ENCODE measurements around the gene ZFR2. TPM values are rescaled to one million over a fixed set of nuclear protein-coding genes. Genes with fewer than 3 reads are reported as not detected.

Gene ZFR2
- total RNA-seq, 1 experiment from 2014 or later, result not detected

DNA sequence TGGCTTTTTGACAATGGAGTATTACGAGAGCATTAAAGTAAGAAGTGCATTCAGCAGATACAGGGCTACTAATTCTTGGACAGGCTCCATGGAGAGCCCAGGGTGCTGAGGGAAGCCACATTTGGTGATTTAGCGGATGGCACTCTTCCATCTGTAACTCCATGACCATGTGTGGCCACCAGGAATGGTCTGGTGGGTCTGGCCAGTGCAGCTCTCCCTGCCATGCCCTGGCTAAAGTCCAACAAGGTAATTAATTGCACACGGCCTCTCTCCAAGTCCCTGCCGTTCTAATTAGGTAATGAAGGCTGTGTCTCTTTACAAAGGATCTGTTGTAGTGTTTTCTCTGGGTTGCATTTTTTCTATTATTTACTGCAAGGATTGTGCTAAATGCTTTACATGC is 4.3 kb upstream of the ZFR2 start:
- Histone ChIP-seq H2AFZ (ENCODE audit: low read length) (no peak overlapping the region), H3K27ac (ENCODE audit: low read length) (no peak overlapping the region), H3K4me3 (ENCODE audit: low read length) (no peak overlapping the region), H3K36me3 (ENCODE audit: low read depth, low read length) (no peaks in the 10 kb centered on the region), H3K9ac (ENCODE audit: low read length) (no peak overlapping the region), H3K4me2 (ENCODE audit: low read length) (no peak overlapping the region), H4K20me1 (ENCODE audit: low read length) (no peaks in the 10 kb centered on the region), H3F3A (ENCODE audit: low read length, unreplicated experiment) (no peaks in the 10 kb centered on the region), H3K79me2 (ENCODE audit: low read length) (no peaks in the 10 kb centered on the region), H3K9me3 (ENCODE audit: low read length) (no peaks in the 10 kb centered on the region), H3K4me1 (ENCODE audit: insufficient read depth, low read length) (no peaks in the 10 kb centered on the region), H3K27me3 (ENCODE audit: low read length) (peaks cover 2% of the 10 kb centered on the region; the same call in 1 of the 2 replicates), H3K9me2 (replicated peaks; ENCODE audit: low read length) (no peaks in the 10 kb centered on the region)
- DNase-seq (no peak), ATAC-seq (no peak)
- ChIA-PET CTCF (no interaction called here), POLR2A (ENCODE audit: unreplicated experiment) (no interaction called here)
- TF ChIP-seq EZH2phosphoT487 (IDR thresholded peaks at IDR 0.05; ENCODE audit: borderline replicate concordance, low read length) (no peak), EZH2 (IDR thresholded peaks at IDR 0.05; ENCODE audit: low read length, unreplicated experiment) (no peak)
- TF ChIP-seq, protein P1, sequence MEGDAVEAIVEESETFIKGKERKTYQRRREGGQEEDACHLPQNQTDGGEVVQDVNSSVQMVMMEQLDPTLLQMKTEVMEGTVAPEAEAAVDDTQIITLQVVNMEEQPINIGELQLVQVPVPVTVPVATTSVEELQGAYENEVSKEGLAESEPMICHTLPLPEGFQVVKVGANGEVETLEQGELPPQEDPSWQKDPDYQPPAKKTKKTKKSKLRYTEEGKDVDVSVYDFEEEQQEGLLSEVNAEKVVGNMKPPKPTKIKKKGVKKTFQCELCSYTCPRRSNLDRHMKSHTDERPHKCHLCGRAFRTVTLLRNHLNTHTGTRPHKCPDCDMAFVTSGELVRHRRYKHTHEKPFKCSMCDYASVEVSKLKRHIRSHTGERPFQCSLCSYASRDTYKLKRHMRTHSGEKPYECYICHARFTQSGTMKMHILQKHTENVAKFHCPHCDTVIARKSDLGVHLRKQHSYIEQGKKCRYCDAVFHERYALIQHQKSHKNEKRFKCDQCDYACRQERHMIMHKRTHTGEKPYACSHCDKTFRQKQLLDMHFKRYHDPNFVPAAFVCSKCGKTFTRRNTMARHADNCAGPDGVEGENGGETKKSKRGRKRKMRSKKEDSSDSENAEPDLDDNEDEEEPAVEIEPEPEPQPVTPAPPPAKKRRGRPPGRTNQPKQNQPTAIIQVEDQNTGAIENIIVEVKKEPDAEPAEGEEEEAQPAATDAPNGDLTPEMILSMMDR (conservative IDR thresholded peaks at IDR 0.05; ENCODE audit: low read depth, low read length), result no peak
- no TSS peak for BruUV-seq (replicated peaks)
- intact Hi-C loops (cut with micrococcal nuclease), result no loop called here

DNA sequence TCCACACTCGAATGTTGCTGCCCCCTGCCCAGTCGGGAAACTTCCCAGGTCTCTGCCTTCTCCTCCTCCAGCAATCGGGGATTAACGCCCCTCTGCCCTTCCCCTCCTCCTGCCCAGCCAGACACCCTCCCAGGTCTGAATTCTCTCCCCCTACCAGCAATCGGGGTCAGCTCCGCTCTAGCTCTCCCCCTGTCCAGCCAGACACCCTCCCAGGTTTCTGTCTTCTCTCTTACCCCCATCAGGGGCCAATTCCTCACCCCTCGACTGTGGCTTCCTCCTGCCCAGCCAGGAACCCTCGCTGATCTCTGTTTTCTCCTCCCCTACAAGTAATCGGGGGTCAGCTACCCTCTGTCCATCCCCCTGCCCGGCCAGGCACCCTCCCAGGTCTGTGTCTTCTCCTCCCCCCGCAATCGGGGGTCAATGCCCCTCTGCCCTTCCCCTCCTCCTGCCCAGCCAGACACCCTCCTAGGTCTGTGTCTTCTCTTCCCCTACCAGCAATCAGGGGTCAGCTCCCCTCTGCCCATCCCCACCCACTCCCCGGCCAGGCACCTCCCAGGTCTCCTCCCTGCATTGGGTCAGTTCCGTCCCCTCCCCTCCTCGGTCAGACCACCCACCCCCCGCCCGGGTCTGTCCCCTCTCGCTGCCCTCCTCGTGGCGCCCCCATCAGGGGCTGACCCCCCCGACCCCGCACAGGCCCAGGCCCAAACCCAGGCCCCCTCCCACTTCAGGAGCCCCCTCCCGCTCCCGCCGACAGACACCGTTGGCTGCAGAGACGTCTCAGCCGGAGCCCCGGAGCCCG is 668 bp downstream of the ZFR2 start:
- Histone ChIP-seq H3K4me2 (ENCODE audit: low read length) (no peak overlapping the region), H3K4me3 (ENCODE audit: low read length) (no peak overlapping the region), H4K20me1 (ENCODE audit: low read length) (no peaks in the 10 kb centered on the region), H3K9me3 (ENCODE audit: low read length) (no peaks in the 10 kb centered on the region), H3K27ac (ENCODE audit: low read length) (no peak overlapping the region), H3K9me2 (replicated peaks; ENCODE audit: low read length) (no peaks in the 10 kb centered on the region), H2AFZ (ENCODE audit: low read length) (no peak overlapping the region), H3K27me3 (ENCODE audit: low read length) (peaks cover 27% of the 10 kb centered on the region), H3K36me3 (ENCODE audit: low read depth, low read length) (no peaks in the 10 kb centered on the region), H3K79me2 (ENCODE audit: low read length) (no peaks in the 10 kb centered on the region), H3K4me1 (ENCODE audit: insufficient read depth, low read length) (no peaks in the 10 kb centered on the region), H3F3A (ENCODE audit: low read length, unreplicated experiment) (no peaks in the 10 kb centered on the region), H3K9ac (ENCODE audit: low read length) (no peak overlapping the region)
- CTCF ChIA-PET, result no interaction called here
- ATAC-seq (no peak), DNase-seq (no peak)
- POLR2A ChIA-PET (ENCODE audit: unreplicated experiment), result no interaction called here
- no TSS peak for BruUV-seq (replicated peaks)
- TF ChIP-seq EZH2 (IDR thresholded peaks at IDR 0.05; ENCODE audit: low read length, unreplicated experiment), result no peak
- TF ChIP-seq, protein P1 (conservative IDR thresholded peaks at IDR 0.05; ENCODE audit: low read depth, low read length), result no peak
- TF ChIP-seq EZH2phosphoT487 (IDR thresholded peaks at IDR 0.05; ENCODE audit: borderline replicate concordance, low read length), result no peak
- intact Hi-C loops (cut with micrococcal nuclease), result no loop called here

DNA sequence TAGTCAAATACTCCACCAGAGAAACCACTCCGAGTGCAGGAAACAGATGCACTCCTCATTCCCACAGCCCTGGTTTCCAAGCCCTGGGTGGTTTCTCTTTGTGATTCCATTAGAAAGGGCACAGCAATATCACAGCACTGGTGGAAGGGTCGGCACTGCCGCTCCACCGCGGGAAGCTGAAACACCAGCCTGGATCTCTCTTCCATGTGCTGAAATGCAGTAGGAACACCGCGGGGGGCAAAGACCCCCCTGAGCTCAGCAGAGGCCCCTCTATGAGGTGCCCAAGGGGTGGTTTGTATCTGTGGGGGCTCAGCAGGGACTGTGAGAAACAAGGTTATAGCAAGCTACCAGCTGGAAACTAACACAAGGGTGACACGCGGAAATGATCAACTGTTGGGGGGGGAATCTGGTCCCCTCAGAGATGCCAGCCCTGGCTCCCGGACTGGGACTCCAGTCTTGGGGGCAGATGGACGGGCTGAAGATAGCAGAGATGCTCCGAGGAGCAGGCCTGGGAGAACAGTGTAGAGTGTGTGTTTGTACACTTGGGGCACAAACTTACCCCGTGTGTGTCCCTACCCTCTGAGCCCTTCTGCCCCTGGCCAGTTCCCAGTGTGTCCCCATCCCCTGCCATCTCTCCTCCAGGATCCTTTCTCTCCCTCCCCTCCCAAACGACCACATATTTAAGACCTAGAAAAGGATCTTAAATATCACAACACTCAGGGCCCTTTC is 1.8 kb downstream of the ZFR2 start:
- intact Hi-C loops (cut with micrococcal nuclease), result no loop called here
- Histone ChIP-seq H3K27me3 (ENCODE audit: low read length) (peaks cover 27% of the 10 kb centered on the region), H3F3A (ENCODE audit: low read length, unreplicated experiment) (no peaks in the 10 kb centered on the region), H3K9ac (ENCODE audit: low read length) (no peak overlapping the region), H3K27ac (ENCODE audit: low read length) (no peak overlapping the region), H3K4me2 (ENCODE audit: low read length) (no peak overlapping the region), H3K4me3 (ENCODE audit: low read length) (no peak overlapping the region), H4K20me1 (ENCODE audit: low read length) (no peaks in the 10 kb centered on the region), H3K9me2 (replicated peaks; ENCODE audit: low read length) (no peaks in the 10 kb centered on the region), H3K36me3 (ENCODE audit: low read depth, low read length) (no peaks in the 10 kb centered on the region), H3K4me1 (ENCODE audit: insufficient read depth, low read length) (no peaks in the 10 kb centered on the region), H3K79me2 (ENCODE audit: low read length) (no peaks in the 10 kb centered on the region), H3K9me3 (ENCODE audit: low read length) (no peaks in the 10 kb centered on the region), H2AFZ (ENCODE audit: low read length) (no peak overlapping the region)
- BruUV-seq (replicated peaks), result no TSS peak
- TF ChIP-seq, protein P1 (conservative IDR thresholded peaks at IDR 0.05; ENCODE audit: low read depth, low read length), result no peak
- no peak for TF ChIP-seq EZH2phosphoT487 (IDR thresholded peaks at IDR 0.05; ENCODE audit: borderline replicate concordance, low read length)
- TF ChIP-seq EZH2 (IDR thresholded peaks at IDR 0.05; ENCODE audit: low read length, unreplicated experiment), result no peak
- POLR2A ChIA-PET (ENCODE audit: unreplicated experiment), result interaction anchor here (0.7 kb wide), 1 partner anchor 14 kb away, joined by 6 read pairs; no protein-coding TSS in a partner anchor
- CTCF ChIA-PET, result no interaction called here
- ATAC-seq, result no peak
- no peak for DNase-seq
